PFSK-1 (cell line): ENCODE data around the gene UGDH.

Experiments
- FOXP2 ChIP-seq: optimal IDR thresholded peaks from 2 replicates; pipeline ENCODE3; 2011; ENCODE audit warnings: borderline replicate concordance, control low read depth, inconsistent platforms; ENCODE audit not compliant: insufficient read depth; ENCODE audit errors: extremely low read length, extremely low read depth
- POLR2AphosphoS5 ChIP-seq: IDR thresholded peaks from 2 replicates; pipeline ENCODE4 v1.6.1; 2012; ENCODE audit warnings: low read depth, mild to moderate bottlenecking, control low read depth, low read length, moderate library complexity
- REST ChIP-seq, 2 experiments: IDR thresholded peaks; 2 replicates each; pipeline versions ENCODE4 v1.6.1 to v1.8.0; 2011 to 2012; ENCODE audit warnings: low read depth in 2 of 2, low read length in 2 of 2, control low read depth in 1 of 2, inconsistent platforms in 1 of 2, mild to moderate bottlenecking in 1 of 2, moderate library complexity in 1 of 2; ENCODE audit not compliant: insufficient read depth in 1 of 2
- SIN3A ChIP-seq: IDR thresholded peaks from 2 replicates; pipeline ENCODE4 v1.6.1; 2012; ENCODE audit warnings: mild to moderate bottlenecking, low read length, moderate library complexity, borderline replicate concordance; ENCODE audit not compliant: insufficient read depth
- TAF1 ChIP-seq: IDR thresholded peaks from 2 replicates; pipeline ENCODE4 v1.6.1; 2012; ENCODE audit warnings: low read length, control low read depth, borderline replicate concordance; ENCODE audit not compliant: insufficient read depth

UGDH gene

GRCh38 chr4:39486221-39486804 is 40.9 kb downstream of the UGDH start:
- TF ChIP-seq SIN3A (no peak), TAF1 (no peak), REST (IDR thresholded peaks at IDR 0.05; ENCODE audit: insufficient read depth in 1 of 2, low read depth in 2 of 2, low read length in 2 of 2) (no peak), POLR2AphosphoS5 (no peak), FOXP2 (no peak)

DNA sequence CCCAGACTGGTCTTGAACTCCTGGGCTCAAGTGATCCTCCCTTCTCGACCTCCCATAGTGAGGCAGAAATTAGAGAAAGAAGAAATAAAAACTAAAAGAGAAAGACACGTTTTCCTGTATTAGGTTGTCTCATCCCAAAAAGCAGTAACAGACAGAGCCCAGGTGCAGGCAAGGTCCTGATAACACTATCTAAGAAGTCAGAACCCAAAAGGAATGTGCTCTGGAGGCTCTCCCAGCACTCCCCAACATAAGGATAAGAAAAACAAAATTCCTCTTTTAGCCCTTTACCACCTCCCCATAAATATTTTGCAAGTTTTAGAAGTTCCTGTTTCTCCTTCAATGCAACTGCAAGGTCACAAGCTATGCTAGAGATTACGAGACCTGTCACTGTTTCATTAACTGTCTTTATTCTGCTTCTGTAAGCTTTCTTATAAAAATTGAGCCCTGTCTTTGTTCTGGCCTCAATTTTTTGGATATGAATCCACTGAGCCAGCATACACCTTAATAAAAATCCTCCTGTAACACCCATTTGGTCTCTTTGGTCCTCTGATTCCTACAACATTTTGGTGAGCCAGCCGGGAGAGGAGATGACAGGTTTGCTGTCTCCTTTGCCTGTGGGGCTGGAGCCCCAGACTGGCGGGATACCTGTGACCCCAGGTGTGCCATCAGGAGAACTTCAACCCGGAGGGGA is 42.5 kb downstream of the UGDH start:
- TF ChIP-seq FOXP2 (no peak), SIN3A (no peak), REST (IDR thresholded peaks at IDR 0.05; ENCODE audit: insufficient read depth in 1 of 2, low read depth in 2 of 2, low read length in 2 of 2) (no peak)

DNA sequence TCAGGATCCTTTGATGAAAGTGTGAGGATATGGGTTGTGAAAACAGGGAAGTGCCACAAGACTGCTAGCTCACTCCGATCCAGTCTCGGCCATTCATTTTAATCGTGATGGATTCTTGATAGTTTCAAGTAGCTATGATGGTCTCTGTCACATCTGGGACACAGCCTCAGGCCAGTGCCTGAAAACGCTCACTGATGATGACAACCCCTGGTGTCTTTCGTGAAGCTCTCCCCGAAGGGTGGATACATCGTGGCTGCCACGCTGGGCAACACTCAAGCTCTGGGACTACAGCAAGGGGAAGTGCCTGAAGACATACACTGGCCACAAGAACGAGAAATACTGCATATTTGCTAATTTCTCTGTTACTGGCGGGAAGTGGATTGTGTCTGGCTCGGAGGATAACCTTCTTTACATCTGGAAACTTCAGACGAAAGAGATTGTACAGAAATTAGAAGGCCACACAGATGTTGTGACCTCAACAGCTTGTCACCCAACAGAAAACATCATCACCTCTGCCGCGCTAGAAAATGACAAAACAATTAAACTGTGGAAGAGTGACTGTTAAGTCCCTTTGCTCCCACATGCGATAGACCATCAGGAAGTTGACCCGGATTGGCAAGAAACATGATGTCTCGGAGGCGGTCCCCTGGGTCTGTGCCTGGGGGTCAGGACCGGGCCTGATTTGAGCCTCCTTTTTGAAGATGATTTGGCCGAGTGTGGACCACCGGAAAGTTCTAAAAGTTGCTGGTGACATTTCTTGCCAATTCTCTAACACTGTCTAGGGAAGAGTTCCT is 46.1 kb downstream of the UGDH start:
- TF ChIP-seq TAF1: no peak
- TF ChIP-seq POLR2AphosphoS5: no peak
- no peak for TF ChIP-seq SIN3A
- no peak for TF ChIP-seq REST (IDR thresholded peaks at IDR 0.05; ENCODE audit: insufficient read depth in 1 of 2, low read depth in 2 of 2, low read length in 2 of 2)

DNA sequence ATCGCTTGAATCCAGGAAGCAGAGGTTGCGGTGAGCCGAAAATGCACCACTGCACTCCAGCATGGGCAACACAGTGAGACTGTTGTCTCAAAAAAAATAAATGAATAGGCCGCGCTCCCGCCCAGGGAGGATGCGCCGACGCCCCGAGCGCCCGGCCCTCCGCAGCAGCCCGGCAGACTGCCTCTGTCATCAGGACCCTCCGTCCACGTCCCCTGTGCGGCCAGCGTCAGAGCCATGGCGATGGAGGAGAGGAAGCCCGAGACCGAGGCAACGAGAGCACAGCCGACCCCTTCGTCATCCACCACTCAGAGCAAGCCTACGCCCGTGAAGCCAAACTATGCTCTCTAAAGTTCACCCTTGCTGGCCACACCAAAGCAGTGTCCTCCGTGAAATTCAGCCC is 47.0 kb downstream of the UGDH start:
- no peak for TF ChIP-seq REST (IDR thresholded peaks at IDR 0.05; ENCODE audit: insufficient read depth in 1 of 2, low read depth in 2 of 2, low read length in 2 of 2)
- TF ChIP-seq POLR2AphosphoS5: no peak
- no peak for TF ChIP-seq FOXP2
- no peak for TF ChIP-seq SIN3A
- TF ChIP-seq TAF1: no peak
